Measurements from ENCODE around the gene RAB11FIP4. TPM values are rescaled to one million over a fixed set of nuclear protein-coding genes. Genes with fewer than 3 reads are reported as not detected.

The RAB11FIP4 gene
- total RNA-seq, 3 donors from 2014 or later (not counting 1 experiment from before 2014, with no cell fraction given): 81.4 to 121 (median 102) TPM

GRCh38 chr17:31443386-31443785 lies 51.9 kb downstream of the RAB11FIP4 start:
- ATAC-seq (no peak), DNase-seq (no peak)
- TF ChIP-seq, protein P1, sequence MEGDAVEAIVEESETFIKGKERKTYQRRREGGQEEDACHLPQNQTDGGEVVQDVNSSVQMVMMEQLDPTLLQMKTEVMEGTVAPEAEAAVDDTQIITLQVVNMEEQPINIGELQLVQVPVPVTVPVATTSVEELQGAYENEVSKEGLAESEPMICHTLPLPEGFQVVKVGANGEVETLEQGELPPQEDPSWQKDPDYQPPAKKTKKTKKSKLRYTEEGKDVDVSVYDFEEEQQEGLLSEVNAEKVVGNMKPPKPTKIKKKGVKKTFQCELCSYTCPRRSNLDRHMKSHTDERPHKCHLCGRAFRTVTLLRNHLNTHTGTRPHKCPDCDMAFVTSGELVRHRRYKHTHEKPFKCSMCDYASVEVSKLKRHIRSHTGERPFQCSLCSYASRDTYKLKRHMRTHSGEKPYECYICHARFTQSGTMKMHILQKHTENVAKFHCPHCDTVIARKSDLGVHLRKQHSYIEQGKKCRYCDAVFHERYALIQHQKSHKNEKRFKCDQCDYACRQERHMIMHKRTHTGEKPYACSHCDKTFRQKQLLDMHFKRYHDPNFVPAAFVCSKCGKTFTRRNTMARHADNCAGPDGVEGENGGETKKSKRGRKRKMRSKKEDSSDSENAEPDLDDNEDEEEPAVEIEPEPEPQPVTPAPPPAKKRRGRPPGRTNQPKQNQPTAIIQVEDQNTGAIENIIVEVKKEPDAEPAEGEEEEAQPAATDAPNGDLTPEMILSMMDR (IDR thresholded peaks at IDR 0.05): no peak
- no peaks in the 10 kb centered on the region for H3K9me3 Mint-ChIP-seq
- Histone ChIP-seq H3K36me3 (ENCODE audit: control insufficient read depth, insufficient read depth, low read length) (no peaks in the 10 kb centered on the region), H3K4me3 (ENCODE audit: low read length) (no peak overlapping the region), H3K4me1 (ENCODE audit: control insufficient read depth, insufficient read depth, low read length) (peaks cover 3% of the 10 kb centered on the region), H3K27me3 (ENCODE audit: control insufficient read depth, insufficient read depth, low read length) (no peaks in the 10 kb centered on the region), H3K9me3 (ENCODE audit: control insufficient read depth, insufficient read depth, low read length) (no peaks in the 10 kb centered on the region), H3K27ac (ENCODE audit: low read length) (no peak overlapping the region)
- no peak overlapping the region for H3K27ac Mint-ChIP-seq
- H3K27me3 Mint-ChIP-seq (ENCODE audit: low read depth in 2 of 2): no peaks in the 10 kb centered on the region
- H3K36me3 Mint-ChIP-seq: no peaks in the 10 kb centered on the region
- H3K4me3 Mint-ChIP-seq: no peak overlapping the region
- no peaks in the 10 kb centered on the region for H3K4me1 Mint-ChIP-seq
- intact Hi-C loops (cut with micrococcal nuclease): no loop called here
- 90% methylated on average over 7 of the region's 7 CpGs for WGBS (ENCODE audit: insufficient coverage)

- ATAC-seq: no peak
- intact Hi-C loops (cut with micrococcal nuclease): no loop called here
Measured at GRCh38 chr17:31444026-31444425, 52.6 kb downstream of the RAB11FIP4 start.

DNA sequence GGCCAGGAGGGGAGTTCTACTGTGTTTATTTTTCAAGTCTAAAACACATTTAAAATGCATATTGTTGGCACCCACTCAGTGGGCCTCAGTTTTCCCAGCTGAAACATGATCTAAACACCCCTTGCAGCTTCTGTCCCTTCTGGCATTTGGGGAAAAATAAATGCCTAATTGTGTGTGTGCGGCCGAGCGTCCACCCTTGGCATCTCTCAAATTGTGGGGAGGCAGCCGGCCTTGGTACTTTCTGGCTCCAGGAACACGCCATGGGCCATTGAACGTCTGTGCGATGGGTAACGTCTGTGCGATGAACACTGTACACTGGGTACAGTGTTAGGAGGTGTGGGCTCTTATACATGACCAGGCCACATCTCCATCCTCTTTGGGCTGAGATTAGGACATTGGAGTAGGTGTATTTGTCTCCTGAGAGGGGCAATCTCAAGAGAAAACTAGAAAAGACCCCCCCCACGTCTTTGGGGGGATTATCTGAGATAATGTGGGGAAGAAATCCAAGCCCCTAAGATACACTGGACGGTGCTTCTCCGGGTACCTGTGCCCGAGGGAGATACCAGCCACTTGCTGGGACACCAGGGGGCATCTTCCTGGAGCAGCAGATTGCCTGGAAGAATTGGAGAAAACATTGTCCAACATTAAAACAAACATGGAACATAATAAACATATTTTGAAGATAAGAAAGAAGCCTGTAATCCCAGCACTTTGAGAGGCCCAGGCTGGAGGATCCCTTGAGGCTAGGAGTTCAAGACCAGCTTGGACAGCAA lies 54.9 kb downstream of the RAB11FIP4 start:
- 92% methylated on average over 11 of the region's 13 CpGs for WGBS (ENCODE audit: insufficient coverage)
- TF ChIP-seq, protein P1 (IDR thresholded peaks at IDR 0.05): no peak

More at GRCh38 chr17:31444026-31444425, 52.6 kb downstream of the RAB11FIP4 start:
- Mint-ChIP-seq H3K4me3 (no peak overlapping the region), H3K27ac (no peak overlapping the region), H3K9me3 (no peaks in the 10 kb centered on the region), H3K27me3 (ENCODE audit: low read depth in 2 of 2) (peaks cover 0 to under 1% of the 10 kb centered on the region in 2 donors), H3K4me1 (no peaks in the 10 kb centered on the region), H3K36me3 (no peaks in the 10 kb centered on the region)
- TF ChIP-seq, protein P1 (IDR thresholded peaks at IDR 0.05): no peak
- no peaks in the 10 kb centered on the region for H3K9me3 ChIP-seq (ENCODE audit: control insufficient read depth, insufficient read depth, low read length)
- H3K27ac ChIP-seq (ENCODE audit: low read length): no peak overlapping the region
- WGBS (ENCODE audit: insufficient coverage): 90% methylated on average over 2 of the region's 2 CpGs
- no peaks in the 10 kb centered on the region for H3K27me3 ChIP-seq (ENCODE audit: control insufficient read depth, insufficient read depth, low read length)
- peaks cover 3% of the 10 kb centered on the region for H3K4me1 ChIP-seq (ENCODE audit: control insufficient read depth, insufficient read depth, low read length)
- no peaks in the 10 kb centered on the region for H3K36me3 ChIP-seq (ENCODE audit: control insufficient read depth, insufficient read depth, low read length)
- no peak overlapping the region for H3K4me3 ChIP-seq (ENCODE audit: low read length)
- no peak for DNase-seq

More for the DNA sequence above, 54.9 kb downstream of the RAB11FIP4 start:
- Histone ChIP-seq H3K27me3 (ENCODE audit: control insufficient read depth, insufficient read depth, low read length) (no peaks in the 10 kb centered on the region), H3K4me3 (ENCODE audit: low read length) (no peak overlapping the region), H3K9me3 (ENCODE audit: control insufficient read depth, insufficient read depth, low read length) (no peaks in the 10 kb centered on the region), H3K36me3 (ENCODE audit: control insufficient read depth, insufficient read depth, low read length) (no peaks in the 10 kb centered on the region), H3K27ac (ENCODE audit: low read length) (no peak overlapping the region), H3K4me1 (ENCODE audit: control insufficient read depth, insufficient read depth, low read length) (peaks cover 3% of the 10 kb centered on the region)
- Mint-ChIP-seq H3K9me3 (no peaks in the 10 kb centered on the region), H3K36me3 (no peaks in the 10 kb centered on the region), H3K27me3 (ENCODE audit: low read depth in 2 of 2) (peaks cover 0 to 8% of the 10 kb centered on the region in 2 donors), H3K27ac (no peak overlapping the region), H3K4me3 (no peak overlapping the region), H3K4me1 (no peaks in the 10 kb centered on the region)
- no peak for DNase-seq
- ATAC-seq: no peak
- intact Hi-C loops (cut with micrococcal nuclease): no loop called here

Measured in natural killer cell (primary cell).